ENCODE results near the gene PTPN5.

The PTPN5 gene

GRCh38 chr11:18772211-18772610 is 19.4 kb downstream of the PTPN5 start:
- DNase-seq = no peak

GRCh38 chr11:18771266-18772035 is 20.1 kb downstream of the PTPN5 start:
- no peak for DNase-seq

GRCh38 chr11:18770479-18771125 is 21.0 kb downstream of the PTPN5 start:
- no peak for DNase-seq

GRCh38 chr11:18769802-18770456 is 21.7 kb downstream of the PTPN5 start:
- DNase-seq = no peak

- DNase-seq = no peak
These were observed 22.6 kb downstream of the PTPN5 start for GRCh38 chr11:18768978-18769377.

- no peak for DNase-seq
These were observed 23.1 kb downstream of the PTPN5 start for GRCh38 chr11:18768472-18768901.

GRCh38 chr11:18766015-18766414 is 25.6 kb downstream of the PTPN5 start:
- no peak for DNase-seq

- no peak for DNase-seq
These were observed 26.0 kb downstream of the PTPN5 start for GRCh38 chr11:18765554-18765953.

GRCh38 chr11:18761741-18762140 is 29.9 kb downstream of the PTPN5 start:
- DNase-seq = no peak

- no peak for DNase-seq
These were observed 30.5 kb downstream of the PTPN5 start for GRCh38 chr11:18761144-18761543.

GRCh38 chr11:18757811-18758210 is 33.8 kb downstream of the PTPN5 start:
- no peak for DNase-seq

GRCh38 chr11:18756889-18757288 is 34.7 kb downstream of the PTPN5 start:
- DNase-seq = no peak

GRCh38 chr11:18754308-18754707 is 37.3 kb downstream of the PTPN5 start:
- no peak for DNase-seq

- DNase-seq = no peak
These were observed 39.1 kb downstream of the PTPN5 start for GRCh38 chr11:18752502-18752901.

GRCh38 chr11:18750944-18751343 is 40.7 kb downstream of the PTPN5 start:
- DNase-seq = no peak

- DNase-seq = peak; percentile 62
These were observed 41.8 kb downstream of the PTPN5 start for GRCh38 chr11:18749681-18750319.

- no peak for DNase-seq
These were observed 42.7 kb downstream of the PTPN5 start for GRCh38 chr11:18748766-18749365.

- no peak for DNase-seq
These were observed 46.3 kb downstream of the PTPN5 start for GRCh38 chr11:18745251-18745650.

- no peak for DNase-seq
These were observed 47.6 kb downstream of the PTPN5 start for GRCh38 chr11:18743900-18744514.

GRCh38 chr11:18743365-18743764 is 48.2 kb downstream of the PTPN5 start:
- no peak for DNase-seq

GRCh38 chr11:18741783-18742182 is 49.8 kb downstream of the PTPN5 start:
- DNase-seq = no peak

- no peak for DNase-seq
These were observed 51.9 kb downstream of the PTPN5 start for GRCh38 chr11:18739685-18740084.

- no peak for DNase-seq
These were observed 54.0 kb downstream of the PTPN5 start for GRCh38 chr11:18737642-18738041.

All from fibroblast of skin of right biceps (primary cell).